HG02610 (cell line): Measurements from ENCODE around the gene RETN.

Experiments used
- ATAC-seq: cut with Tn5 transposase; IDR thresholded peaks from one replicate; pipeline ENCODE4 v1.9.1; 2021; ENCODE audit warnings: mild to moderate bottlenecking, moderate library complexity; ENCODE audit not compliant: unreplicated experiment

RETN gene

DNA sequence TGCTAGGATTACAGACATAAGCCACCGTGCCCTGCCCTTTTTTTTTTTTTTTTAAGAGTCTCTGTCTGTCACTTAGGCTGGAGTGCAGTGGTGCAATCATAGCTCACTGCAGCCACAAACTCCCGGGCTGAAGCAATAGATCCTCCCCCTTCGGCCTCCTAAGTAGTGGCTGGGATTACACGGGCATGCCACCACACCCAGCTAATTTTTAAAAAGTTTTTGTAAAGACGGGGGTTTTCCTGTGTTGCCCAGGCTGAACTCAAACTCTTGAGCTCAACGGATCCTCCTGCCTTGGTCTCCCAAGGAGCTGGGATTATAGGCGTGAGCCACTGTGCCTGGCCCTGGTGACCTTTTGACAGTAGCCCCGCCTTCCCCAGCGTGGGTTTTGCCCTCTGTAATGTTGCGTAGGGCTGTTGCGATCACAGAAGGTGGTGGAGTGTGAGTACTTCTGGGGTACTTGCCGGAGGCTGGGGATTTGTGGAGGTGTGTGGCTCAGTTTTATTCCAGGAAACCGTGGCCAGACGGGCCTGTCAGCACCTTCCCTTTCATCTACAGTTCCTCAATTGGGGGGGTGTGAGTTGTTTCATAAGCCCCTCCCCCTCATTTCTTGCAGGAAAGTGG, 11.6 kb upstream of the RETN start:
- no peak for ATAC-seq

DNA sequence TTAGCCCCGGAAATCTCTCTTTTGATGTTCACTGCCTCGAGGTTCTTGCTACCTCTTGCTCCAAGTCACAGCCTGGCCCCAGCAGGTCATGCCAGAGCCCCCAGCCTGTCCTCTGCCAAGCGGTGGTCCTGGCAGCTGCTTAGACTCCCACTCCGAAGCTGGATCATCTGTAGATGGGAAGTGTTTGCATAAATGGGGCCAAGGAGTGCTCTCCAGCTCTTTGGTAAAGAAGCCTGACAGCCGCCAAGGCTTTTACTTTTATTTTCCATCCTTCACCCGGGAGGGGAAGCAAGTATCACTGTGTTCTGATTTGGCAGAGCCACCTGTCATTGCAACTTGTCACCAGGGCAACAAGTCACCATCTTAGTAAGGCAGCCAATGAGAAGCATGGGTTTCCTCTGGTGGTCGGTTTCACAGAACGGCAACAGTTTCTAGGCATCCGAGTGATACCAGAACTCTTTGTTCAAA, 10.6 kb upstream of the RETN start:
- peak; percentile 87 for ATAC-seq

DNA sequence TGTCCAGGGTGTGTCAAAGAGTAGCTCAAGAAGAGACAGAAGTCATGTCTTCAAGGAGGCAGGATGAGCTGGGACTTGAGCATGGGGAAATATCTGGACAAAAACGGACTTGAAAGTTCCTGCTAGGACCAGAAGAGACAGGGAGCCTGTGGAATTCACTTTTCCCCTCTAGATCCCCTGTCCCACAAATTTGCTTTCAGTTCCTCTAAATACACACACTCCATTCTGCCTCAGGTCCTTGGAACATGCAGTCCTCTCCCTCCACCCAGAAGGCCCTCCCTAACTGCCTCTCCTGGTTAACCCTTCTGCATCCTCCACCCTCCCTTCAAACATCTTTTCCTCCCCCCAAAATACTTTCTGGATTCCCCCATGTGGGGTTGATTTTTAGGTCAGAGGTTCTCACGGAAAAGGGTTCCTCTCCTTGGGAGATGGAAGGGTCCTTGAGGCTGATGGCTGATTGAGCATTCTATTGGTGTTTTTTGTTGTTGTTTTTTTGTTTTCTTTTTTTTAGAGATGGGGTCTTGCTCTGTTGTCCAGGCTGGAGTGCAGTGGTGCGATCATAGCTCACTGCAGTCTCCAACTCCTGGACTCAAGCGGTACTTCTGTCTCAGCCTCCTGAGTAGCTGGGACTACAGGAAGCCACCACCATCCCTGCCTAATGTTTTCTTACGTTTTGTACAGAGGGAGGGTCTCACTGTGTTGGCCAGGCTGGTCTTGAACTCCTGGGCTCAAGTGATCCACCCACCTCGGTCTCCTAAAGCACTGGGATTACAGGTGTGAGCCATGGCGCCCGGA, 6.9 kb upstream of the RETN start:
- no peak for ATAC-seq

DNA sequence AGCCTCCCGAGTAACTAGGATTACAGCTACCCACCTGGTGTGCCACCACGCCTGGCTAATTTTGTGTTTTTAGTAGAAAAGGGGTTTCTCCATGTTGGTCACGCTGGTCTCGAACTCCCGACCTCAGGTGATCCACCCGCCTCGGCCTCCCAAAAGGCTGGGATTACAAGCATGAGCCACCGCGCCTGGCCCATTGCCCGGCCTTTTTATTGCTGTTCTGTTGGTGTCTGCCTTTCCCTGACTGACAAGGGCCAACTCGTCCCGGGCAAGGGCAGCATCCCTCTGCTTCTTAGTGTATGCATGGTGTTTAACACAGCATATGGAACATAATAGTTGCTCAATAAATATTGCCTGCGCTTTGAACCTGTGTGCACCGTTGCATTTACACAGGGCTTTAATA, 6.2 kb upstream of the RETN start:
- no peak for ATAC-seq

DNA sequence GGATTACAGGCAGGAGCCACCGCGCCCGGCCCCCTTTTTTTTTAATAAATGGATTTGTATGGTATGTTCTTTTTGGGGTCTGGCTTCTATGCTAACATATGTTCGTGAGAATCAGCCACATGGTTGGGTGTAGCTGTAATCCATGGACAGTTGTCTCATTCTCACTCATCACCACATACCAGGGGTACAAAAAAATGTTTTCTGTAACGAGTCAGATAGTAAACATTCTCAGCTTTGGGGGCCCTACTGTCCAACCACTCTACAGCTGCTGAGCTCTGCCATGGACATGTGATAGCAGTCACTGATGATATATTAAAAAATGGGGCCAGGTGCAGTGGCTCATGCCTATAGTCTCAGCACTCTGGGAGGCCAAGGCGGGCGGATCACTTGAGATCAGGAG, 5.1 kb upstream of the RETN start:
- no peak for ATAC-seq

DNA sequence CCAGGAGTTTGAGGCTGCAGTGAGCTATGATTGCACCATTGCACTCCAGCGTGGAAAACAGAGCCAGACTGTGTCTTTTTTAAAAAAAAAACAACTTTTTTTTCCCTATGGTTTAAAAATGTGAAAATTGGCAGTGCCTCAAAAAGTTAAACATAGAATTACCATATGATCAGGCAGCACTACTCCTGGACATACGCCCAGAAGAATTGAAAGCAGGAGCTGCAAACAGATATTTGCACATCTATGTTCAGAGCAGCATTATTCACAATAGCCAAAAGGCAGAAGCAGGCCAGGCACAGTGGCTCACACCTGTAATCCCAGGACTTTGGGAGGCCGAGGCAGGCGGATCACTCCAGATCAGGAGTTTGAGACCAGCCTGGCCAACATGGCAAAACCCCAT, 3.8 kb upstream of the RETN start:
- no peak for ATAC-seq

DNA sequence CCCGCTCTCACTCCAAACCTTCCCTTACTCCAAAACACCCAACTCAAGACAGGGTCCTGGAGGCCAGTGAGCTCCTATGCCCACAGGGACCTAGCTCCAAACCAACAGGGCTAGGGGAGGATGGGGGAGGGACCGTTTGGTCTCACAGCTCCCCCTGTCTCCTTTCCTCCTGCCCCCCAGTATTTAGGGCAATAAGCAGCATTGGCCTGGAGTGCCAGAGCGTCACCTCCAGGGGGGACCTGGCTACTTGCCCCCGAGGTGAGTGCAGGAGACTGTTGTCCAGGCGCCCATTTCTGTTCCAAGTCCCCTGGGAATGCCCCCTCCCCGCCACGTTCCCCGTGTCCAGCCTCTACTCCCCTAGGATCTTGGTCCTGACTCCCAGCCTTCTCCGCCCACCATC, 792 bp downstream of the RETN start:
- no peak for ATAC-seq

DNA sequence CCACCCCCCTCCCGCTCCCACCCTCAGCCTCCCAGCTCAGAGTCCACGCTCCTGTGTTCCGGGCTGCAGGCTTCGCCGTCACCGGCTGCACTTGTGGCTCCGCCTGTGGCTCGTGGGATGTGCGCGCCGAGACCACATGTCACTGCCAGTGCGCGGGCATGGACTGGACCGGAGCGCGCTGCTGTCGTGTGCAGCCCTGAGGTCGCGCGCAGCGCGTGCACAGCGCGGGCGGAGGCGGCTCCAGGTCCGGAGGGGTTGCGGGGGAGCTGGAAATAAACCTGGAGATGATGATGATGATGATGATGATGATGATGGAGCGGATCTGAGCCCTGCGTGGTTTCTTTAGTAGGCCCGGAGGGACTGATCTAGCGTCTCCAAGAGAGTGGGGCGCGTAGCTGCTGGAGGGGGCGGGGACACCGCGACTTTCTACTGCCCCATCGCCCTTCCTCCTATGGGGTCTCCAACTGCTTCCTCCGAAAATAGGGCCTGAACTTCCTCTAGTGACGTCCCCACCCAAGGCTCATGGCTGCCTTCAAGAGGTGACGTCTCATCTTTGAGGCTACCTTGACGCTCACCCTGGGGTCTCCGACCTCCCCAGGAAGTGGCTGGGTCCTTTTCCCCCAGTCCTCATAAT, 1.4 kb downstream of the RETN start:
- ATAC-seq, result no peak

DNA sequence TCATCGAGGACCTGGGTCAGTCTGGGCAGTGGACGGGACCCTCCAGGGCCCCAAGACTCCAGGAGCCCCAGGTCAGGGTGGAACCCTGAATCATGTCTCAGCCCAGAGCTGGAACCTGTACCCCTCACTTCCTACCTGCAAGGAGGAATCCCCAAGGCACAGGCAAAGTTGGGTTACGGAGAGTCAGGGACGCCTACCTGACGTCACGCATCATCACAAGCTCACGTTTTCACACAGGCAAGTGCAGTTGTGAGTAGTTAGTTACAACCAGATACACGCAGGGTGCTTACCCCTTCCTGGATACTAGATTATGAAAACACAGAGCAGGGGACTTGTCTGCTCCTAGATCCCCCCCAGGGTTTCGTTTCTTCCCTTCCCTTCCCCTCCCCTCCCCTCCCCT, 1.9 kb downstream of the RETN start:
- ATAC-seq, result no peak

DNA sequence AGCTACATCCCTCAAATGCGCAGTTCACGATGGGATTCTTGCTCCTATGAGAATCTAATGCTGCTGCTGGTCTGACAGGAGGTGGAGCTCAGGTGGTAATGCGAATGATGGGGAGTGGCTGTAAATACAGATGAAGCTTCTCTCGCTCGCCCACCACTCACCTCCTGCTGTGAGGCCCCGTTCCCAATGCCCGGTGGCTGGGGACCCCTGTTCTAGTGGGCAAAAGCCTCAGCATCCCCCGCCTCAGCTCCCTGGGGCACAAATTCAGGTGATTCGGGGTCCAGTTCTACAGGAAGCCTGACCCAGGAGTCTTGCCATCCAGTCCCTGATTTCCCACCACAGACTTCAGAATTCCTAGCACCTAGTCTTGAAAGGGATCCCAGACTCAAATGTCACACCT, 3.7 kb downstream of the RETN start:
- ATAC-seq, result no peak

DNA sequence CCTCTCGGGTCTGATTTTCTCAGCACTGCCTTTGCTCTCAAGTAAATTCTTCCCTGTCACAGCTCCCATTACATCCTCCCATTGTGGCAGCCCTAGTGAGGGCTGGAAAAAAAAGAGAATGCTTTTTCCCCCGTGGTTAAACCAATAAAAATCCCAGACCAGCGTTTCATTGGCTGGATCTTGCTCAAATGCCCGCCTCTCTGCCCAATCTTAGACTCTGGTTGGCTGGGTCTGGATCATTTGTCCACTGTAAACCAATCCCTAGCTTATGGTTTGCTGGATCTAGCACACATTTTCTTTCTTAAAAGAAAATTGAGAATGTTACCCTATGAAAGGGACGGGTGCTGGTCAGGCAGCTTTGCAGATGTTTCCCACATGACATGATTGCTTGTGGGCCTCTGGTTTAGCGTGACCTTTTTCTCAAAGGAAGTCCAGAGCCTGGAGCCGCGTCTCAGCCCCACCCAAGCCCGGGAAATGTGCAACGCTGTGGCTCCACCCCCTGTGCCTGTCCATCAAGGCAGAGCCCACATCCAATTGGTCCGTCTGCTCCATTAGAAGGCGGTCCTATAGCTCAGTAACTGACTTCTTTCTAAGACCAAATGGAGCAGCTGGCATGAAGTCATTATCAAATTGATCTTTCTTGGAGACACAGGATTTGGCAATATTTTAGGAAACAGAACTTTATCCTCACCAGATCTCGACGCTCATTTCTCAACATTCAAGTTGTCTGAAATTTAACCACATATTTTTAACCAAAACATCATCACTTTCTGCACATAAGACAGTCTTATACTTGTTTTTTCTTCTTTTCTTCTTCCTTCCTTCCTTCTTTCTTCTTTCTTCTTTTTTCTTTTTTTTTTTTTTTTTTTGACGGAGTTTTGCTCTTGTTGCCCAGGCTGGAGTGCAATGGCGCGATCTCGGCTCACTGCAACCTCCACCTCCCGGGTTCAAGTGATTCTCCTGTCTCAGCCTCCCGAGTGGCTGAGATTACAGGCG, 5.5 kb downstream of the RETN start:
- no peak for ATAC-seq

DNA sequence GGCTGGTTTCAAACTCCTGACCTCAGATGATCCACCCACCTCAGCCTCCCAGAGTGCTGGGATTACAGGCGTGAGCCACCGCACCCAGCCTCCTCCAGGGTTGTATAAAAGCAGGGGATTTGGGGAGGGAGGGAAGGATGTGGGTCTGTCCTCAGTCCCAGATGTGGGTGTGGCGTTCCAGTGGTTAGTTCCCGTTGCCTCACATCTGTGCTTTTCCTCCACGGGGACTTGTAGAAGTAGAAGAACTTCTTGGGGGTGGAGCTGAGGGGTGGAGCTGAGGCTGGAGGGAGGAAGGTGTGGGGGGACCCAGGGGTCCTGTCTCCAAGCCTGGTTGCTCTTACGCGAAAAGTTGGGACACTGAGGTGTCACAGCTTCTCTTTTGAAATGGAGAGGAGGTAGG, 7.5 kb downstream of the RETN start:
- ATAC-seq, result no peak

DNA sequence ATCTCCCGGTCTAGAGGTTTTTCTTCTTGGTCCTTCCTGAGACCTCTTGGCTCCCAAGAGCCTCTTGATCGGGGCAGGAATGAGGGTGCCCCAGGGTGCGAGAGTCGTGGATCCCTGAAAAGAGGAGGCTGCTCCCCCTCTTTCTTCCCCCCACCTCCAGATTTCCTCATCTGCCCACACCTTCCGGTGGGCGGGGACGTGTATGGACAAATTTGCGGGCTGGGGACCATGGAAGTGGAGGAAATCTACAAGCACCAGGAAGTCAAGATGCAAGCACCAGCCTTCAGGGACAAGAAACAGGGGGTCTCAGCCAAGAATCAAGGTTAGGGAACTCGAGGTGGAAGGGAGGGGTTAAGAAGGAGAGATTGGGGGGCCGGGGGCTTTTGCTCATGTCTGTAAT, 8.0 kb downstream of the RETN start, which contains the start of gene MCEMP1:
TSS of gene MCEMP1 (plus strand) at position 237 of the 400 bp plus-strand sequence. CDS start at position 268, 31 bp downstream.
- no peak for ATAC-seq

DNA sequence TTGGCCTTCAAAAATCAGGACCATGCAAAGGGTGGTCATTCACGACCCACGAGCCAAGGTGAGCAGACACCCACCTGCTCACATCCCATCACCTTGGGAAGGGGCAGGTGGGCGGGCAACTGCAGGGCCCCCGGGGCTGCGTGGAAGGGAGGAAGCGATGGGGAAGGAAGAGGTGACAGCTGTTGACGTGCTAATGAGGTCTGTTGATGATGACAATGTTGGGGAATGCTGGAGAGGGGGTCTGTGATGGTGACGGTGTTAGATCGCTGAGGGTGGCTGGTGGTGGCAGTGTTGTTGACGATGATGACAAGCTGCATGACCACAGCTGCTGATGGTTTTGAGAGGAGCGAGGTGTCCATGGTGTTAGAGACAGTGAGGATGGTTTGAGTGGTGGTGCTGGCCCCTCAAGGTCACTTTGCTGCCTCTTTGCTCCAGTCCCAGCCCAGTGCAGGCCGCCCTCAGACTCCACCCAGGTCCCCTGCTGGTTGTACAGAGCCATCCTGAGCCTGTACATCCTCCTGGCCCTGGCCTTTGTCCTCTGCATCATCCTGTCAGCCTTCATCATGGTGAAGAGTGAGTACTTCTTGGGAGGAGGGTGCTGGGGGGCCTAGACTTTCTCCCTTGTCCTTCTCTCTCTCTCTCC, 8.9 kb downstream of the RETN start:
- ATAC-seq, result no peak

DNA sequence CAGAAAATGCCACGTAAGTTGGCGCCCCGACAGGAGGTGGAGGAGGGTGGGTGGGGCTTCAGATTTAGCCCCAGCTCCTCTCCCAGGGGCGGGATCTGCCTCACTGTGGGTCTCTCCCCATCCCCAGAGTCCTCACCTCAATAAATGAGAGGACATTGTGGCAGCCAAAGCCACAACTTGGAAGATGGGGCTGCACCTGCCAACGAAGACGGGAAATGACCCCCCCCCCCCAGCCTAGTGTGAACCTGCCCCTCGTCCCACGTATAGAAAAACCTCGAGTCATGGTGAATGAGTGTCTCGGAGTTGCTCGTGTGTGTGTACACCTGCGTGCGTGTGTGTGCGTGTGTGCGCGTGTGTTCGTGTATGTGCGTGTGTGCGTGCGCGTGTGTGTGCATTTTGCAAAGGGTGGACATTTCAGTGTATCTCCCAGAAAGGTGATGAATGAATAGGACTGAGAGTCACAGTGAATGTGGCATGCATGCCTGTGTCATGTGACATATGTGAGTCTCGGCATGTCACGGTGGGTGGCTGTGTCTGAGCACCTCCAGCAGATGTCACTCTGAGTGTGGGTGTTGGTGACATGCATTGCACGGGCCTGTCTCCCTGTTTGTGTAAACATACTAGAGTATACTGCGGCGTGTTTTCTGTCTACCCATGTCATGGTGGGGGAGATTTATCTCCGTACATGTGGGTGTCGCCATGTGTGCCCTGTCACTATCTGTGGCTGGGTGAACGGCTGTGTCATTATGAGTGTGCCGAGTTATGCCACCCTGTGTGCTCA, 10.3 kb downstream of the RETN start:
- ATAC-seq, result no peak

DNA sequence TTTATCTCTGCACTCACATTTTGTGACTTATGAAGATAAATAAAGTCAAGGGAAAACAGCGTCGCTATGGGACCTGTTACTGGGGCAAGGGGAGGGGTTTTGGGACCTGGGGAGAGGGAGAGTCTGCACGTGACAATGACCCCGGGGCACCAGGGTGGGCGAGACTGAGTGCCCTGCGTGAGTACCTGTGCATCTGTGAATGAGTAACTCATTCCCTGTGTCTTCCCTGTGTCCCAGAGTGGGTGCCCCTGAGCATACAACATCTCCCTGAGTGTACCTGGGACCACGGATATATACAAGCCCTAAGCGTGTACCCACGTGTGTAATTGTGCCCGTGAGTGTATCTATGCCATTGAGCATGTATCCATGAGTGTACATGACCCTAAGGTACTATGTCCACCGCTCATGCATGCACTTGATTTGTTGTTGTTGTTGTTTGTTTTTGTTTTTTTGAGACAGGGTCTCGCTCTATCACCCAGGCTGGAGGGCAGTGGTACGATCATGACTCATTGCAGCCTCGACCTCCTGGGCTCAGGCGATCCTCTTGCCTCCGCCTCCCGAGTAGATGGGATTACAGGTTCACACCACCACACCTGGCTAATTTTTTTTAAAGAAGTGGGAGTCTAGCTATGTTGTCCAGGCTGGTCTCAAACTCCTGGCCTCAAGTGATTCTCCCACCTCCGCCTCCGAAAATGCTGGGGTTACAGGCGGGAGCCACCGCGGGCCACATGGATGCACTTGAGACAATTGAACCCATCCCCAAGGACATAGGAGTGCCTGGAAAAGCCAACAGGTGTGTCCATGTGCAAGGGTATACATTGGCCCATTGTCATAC, 11.1 kb downstream of the RETN start:
- ATAC-seq, result no peak

DNA sequence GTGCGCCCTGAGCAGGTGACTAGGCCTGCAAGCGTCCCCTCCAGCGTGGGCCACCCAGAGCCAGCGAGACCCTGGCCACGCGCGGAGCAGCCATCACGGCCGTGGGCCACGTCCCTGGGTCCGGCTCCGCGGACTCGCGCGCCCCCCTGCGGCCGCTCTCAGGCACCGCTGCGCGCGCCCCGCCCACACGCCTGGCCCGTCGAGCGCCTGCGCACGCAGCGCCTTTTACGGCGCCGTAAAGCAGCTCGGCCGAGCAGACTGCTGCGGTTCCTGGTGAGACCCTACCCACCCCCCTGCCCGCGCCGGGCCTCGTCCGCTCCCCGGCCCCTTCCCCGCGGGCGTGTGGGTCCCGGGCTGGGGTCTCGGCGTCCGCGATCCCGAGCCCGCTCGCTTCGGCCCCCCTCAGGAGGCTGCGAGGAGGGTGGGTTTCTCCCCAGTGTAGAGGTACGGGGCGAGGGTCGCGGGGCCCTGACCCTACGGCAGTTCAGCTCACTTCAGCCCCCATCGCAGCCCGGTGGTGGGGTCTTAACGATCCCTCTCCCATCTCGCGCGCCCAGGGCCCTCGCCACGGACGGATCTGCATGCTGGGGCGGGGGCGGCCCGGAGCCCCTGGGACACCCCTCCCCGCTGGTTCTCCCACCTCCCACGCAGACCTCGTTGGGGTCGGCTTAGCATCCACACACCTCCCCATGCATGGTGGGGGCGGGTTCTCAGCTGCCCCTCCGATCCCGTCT, 11.9 kb downstream of the RETN start, which contains the start of gene TRAPPC5:
TSS of gene TRAPPC5 (plus strand) at position 228 of the 734 bp plus-strand sequence. CDS start 1,421 bp downstream, outside the sequence.
- peak; percentile 47 for ATAC-seq
